HG03108 (cell line): ENCODE results near the gene NPY2R.

ENCODE experiments used
- ATAC-seq: cut with Tn5 transposase; IDR thresholded peaks from one replicate; pipeline ENCODE4 v1.9.1; 2021; ENCODE audit warnings: moderate library complexity; ENCODE audit not compliant: unreplicated experiment

NPY2R gene

DNA sequence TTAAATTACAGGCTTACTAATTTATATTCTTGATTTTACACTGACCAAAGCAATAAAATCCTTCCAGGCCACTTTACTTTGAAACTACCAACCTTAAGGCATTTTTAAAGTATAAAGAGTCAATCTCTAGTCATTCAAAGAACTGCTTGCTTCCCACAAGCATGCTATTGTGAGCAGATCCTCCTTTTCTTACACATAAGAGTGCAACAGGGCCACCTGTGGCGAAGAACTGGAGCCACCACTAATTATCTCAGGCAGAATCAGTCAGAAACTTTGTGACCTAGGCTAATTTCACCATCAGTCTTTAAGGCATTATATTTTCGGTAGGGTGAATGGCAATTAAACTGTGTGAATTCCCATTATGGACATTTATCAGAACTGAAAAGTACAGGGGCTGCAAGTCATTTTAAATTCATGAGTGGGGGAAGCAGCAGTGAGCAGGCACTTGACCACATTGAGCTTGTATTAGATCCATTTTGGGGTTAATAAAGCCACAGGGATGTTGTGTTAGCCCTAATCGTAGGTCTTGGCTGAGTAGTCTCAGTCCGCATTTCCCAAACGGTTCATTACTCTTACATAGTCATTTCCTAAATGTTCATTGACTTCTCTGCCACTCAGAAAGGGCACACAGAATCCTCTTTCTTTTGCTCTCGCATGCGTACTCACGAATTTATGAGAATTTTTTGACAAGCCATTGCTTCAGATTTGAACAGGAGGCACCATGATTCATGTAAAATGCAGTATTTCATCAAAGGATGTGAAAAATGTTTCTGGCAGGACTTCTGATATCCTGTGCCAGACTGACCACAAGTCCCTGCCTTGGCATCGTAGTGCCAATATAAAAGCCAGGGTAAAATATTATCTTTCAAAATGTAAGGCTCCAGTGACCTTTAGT is 39.8 kb downstream of the NPY2R start:
- no peak for ATAC-seq

DNA sequence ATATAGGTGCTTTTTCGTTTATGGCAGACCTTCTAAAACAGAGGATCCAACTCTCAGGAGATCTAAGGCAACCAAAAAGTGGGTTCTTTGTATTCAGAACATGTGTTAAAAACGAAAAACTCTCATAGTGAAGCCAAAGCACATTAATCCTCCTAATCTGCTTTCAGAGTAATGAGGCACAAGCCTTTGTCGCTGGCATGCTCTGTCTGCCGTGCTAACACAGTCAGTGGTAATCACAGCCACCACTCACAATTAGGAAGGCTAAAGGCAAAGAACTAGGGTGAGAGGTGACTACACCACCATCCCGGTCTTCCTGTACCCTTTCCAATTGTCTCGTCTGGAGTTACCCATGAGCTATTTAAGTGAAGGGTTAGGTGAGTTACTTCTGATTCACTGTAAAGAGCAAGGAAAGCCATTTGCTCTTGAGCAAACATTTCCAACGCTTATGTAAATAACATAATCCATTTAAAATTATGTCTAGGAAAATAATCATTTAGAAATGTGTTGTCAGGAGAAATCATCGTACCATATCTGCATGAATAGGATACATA is 40.7 kb downstream of the NPY2R start:
- no peak for ATAC-seq

DNA sequence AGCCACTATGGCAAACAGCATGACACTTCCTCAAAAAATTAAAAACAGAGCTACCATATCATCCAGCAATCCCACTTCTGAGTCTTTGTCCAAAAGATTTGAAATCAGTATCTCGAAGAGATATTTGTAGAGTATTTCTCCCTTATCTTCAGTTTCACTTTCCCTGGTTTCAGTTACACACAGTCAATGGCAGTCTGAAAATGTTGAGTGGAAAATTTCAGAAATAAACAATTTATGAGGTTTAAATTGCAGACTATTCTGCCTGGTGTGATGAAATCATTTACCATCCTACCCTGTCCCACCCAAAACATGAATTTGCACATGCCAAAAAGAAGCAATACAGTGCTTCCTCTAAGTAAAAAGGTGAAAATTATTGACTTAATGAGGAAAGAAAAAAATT is 43.9 kb downstream of the NPY2R start:
- ATAC-seq: no peak

DNA sequence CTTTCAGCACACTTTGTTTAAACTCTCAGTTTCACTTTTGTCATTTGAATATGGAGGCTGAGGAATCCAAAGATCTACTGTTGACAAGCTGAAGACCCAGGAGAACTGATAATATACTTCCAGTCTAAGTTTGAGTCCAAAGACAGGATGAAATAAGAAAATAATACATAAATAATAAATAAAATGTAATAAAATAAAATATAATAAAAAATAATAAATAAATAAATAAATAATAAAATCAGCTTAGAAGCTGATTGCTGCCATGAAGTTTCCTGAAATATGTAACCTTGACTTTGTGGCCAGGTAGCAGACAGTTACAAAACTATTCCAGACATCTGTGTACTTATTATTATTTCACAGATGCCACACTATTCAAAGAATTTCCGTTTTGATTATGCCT is 55.0 kb downstream of the NPY2R start:
- ATAC-seq: no peak

DNA sequence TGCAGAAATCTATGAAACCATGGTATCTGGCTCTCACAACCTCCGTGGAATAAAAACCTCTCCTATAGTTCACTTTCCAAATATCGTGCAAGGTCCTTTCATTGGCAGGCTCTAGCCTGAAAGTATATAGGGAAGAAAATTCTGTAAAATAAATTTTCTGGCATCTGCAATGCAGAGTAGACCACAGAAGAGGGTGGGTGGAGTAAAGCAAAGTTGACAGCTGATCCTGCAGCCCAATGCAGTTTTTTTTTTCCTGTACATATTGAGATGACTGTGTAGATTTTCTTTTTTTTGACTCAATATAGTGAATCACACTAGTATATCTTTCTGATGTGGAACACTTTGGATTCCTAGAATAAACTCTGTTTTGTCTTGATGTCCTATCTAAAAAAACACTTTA is 56.7 kb downstream of the NPY2R start:
- no peak for ATAC-seq
